ENCODE data around the gene PNMA1.

Gene PNMA1

GRCh38 chr14:73736842-73737241 is 22.7 kb upstream of the PNMA1 start:
- DNase-seq = no peak

- DNase-seq = no peak
These were observed 17.8 kb upstream of the PNMA1 start for GRCh38 chr14:73732006-73732405.

GRCh38 chr14:73731111-73731510 is 16.9 kb upstream of the PNMA1 start:
- DNase-seq = no peak

GRCh38 chr14:73729556-73730265 is 15.5 kb upstream of the PNMA1 start:
- DNase-seq = no peak

GRCh38 chr14:73728717-73729330 is 14.6 kb upstream of the PNMA1 start:
- peak; percentile 84 for DNase-seq

GRCh38 chr14:73727166-73727565 is 13.0 kb upstream of the PNMA1 start:
- no peak for DNase-seq

GRCh38 chr14:73726025-73726961 is 12.1 kb upstream of the PNMA1 start:
- no peak for DNase-seq

GRCh38 chr14:73725116-73726024 is 11.2 kb upstream of the PNMA1 start:
- DNase-seq = no peak

GRCh38 chr14:73724696-73725095 is 10.5 kb upstream of the PNMA1 start:
- DNase-seq = no peak

- no peak for DNase-seq
These were observed 9.8 kb upstream of the PNMA1 start for GRCh38 chr14:73723797-73724661.

GRCh38 chr14:73723406-73723796 is 9.2 kb upstream of the PNMA1 start:
- no peak for DNase-seq

GRCh38 chr14:73722581-73722980 is 8.4 kb upstream of the PNMA1 start:
- DNase-seq = no peak

- no peak for DNase-seq
These were observed 7.1 kb upstream of the PNMA1 start for GRCh38 chr14:73721101-73721821.

- no peak for DNase-seq
These were observed 6.5 kb upstream of the PNMA1 start for GRCh38 chr14:73720636-73721035.

GRCh38 chr14:73719791-73720190 is 5.6 kb upstream of the PNMA1 start:
- DNase-seq = no peak

- DNase-seq = no peak
These were observed 5.2 kb upstream of the PNMA1 start for GRCh38 chr14:73719361-73719760.

GRCh38 chr14:73718418-73719251 is 4.5 kb upstream of the PNMA1 start:
- no peak for DNase-seq

- DNase-seq = no peak
These were observed 3.7 kb upstream of the PNMA1 start for GRCh38 chr14:73717711-73718417.

- no peak for DNase-seq
These were observed 3.1 kb upstream of the PNMA1 start for GRCh38 chr14:73717266-73717665.

Measured in DMS53 (cell line).